OCI-LY3 (cell line): ENCODE data around the gene FLT1.

ENCODE experiments used
- H2AFZ ChIP-seq: fragments of 200-600, 300-600 bp; shearing (Covaris generic); 2 replicates; pipeline ENCODE4 v1.6.0; 2014; ENCODE audit warnings: antibody characterized with exemption, low read depth, low read length
- H3K27ac ChIP-seq: fragments of 200-600, 300-600 bp; sonication (generic); 2 replicates; pipeline ENCODE4 v1.5.1; 2014; ENCODE audit warnings: mild to moderate bottlenecking, low read length, moderate library complexity, mixed read lengths
- H3K27me3 ChIP-seq: fragments of 200-600, 300-600 bp; sonication (generic); 2 replicates; pipeline ENCODE4 v1.6.1; 2014; ENCODE audit warnings: low read depth, low read length, mixed read lengths
- H3K36me3 ChIP-seq: fragments of 200-600, 300-600 bp; sonication (generic); replicated peaks from 2 replicates; pipeline ENCODE3; 2014; ENCODE audit warnings: low read depth, low read length, mixed read lengths
- H3K4me1 ChIP-seq: fragments of 300-600, 200-600 bp; sonication (generic); 2 replicates; pipeline ENCODE4 v1.6.1; 2014; ENCODE audit warnings: low read length, mixed read lengths
- H3K4me2 ChIP-seq: fragments of 200-600, 300-600 bp; sonication (generic); 2 replicates; pipeline ENCODE4 v1.6.1; 2014; ENCODE audit warnings: low read length, mixed read lengths
- H3K4me3 ChIP-seq: fragments of 300-600, 200-600 bp; sonication (generic); 2 replicates; pipeline ENCODE4 v1.5.1; 2014; ENCODE audit warnings: antibody characterized with exemption, mild to moderate bottlenecking, low read length, moderate library complexity
- H3K79me2 ChIP-seq: fragments of 300-600, 200-600 bp; shearing (Covaris generic); 2 replicates; pipeline ENCODE4 v1.6.1; 2014; ENCODE audit warnings: mild to moderate bottlenecking, low read length, mixed read lengths
- H3K9ac ChIP-seq: fragments of 300-600, 200-600 bp; shearing (Covaris generic); 2 replicates; pipeline ENCODE4 v1.6.0; 2014; ENCODE audit warnings: mild to moderate bottlenecking, low read length, moderate library complexity
- H3K9me3 ChIP-seq: fragments of 200-600, 300-600 bp; shearing (Covaris generic); 2 replicates; pipeline ENCODE4 v1.6.1; 2014; ENCODE audit warnings: low read length, mixed read lengths; ENCODE audit not compliant: insufficient read depth
- H4K20me1 ChIP-seq: fragments of 200-600, 300-600 bp; sonication (generic); 2 replicates; pipeline ENCODE4 v1.6.1; 2016; ENCODE audit warnings: low read length, mixed read lengths; ENCODE audit not compliant: insufficient read depth
- EZH2phosphoT487 ChIP-seq: fragments of 200-600 bp; shearing (Covaris generic); IDR thresholded peaks from 2 replicates; pipeline ENCODE4 v1.6.1; 2018; ENCODE audit warnings: antibody characterized with exemption, mixed run types, low read depth
- TF ChIP-seq, protein P1 (sequence below): fragments of 200-600, 300-600 bp; sonication (generic); IDR thresholded peaks from 2 replicates; pipeline ENCODE4 v1.5.1; 2014; ENCODE audit warnings: antibody characterized with exemption, low read length, low read depth

Gene FLT1

GRCh38 chr13:28329395-28330158, 165.4 kb downstream of the FLT1 start:
- Histone ChIP-seq H2AFZ (no peak overlapping the region), H3K4me1 (peaks cover 28% of the 10 kb centered on the region), H3K27ac (no peak overlapping the region), H3K4me2 (no peak overlapping the region), H3K79me2 (no peaks in the 10 kb centered on the region), H3K4me3 (no peak overlapping the region), H3K27me3 (no peaks in the 10 kb centered on the region), H4K20me1 (no peaks in the 10 kb centered on the region), H3K9ac (no peak overlapping the region), H3K9me3 (no peaks in the 10 kb centered on the region), H3K36me3 (no peaks in the 10 kb centered on the region)
- no peak for TF ChIP-seq EZH2phosphoT487
- TF ChIP-seq, protein P1, sequence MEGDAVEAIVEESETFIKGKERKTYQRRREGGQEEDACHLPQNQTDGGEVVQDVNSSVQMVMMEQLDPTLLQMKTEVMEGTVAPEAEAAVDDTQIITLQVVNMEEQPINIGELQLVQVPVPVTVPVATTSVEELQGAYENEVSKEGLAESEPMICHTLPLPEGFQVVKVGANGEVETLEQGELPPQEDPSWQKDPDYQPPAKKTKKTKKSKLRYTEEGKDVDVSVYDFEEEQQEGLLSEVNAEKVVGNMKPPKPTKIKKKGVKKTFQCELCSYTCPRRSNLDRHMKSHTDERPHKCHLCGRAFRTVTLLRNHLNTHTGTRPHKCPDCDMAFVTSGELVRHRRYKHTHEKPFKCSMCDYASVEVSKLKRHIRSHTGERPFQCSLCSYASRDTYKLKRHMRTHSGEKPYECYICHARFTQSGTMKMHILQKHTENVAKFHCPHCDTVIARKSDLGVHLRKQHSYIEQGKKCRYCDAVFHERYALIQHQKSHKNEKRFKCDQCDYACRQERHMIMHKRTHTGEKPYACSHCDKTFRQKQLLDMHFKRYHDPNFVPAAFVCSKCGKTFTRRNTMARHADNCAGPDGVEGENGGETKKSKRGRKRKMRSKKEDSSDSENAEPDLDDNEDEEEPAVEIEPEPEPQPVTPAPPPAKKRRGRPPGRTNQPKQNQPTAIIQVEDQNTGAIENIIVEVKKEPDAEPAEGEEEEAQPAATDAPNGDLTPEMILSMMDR = no peak

DNA sequence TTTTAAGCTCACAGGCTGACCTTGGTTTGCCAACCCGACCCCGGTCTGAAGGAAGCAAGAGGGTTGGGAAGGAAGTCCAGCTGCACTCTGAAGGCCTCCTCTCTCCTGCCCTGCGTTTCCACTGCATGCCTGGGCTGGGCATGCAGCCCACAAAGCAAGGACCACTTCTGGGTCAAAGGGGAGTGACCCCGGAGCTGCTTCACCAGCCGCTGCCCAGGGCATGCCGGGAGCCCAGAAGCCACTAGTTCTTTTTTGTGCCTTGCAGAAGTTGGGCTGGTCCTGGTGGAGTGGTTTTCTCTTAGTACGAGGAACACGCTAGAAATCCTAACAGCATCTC, 166.7 kb downstream of the FLT1 start:
- no peaks in the 10 kb centered on the region for H3K36me3 ChIP-seq
- no peak overlapping the region for H3K4me2 ChIP-seq
- no peak overlapping the region for H2AFZ ChIP-seq
- no peaks in the 10 kb centered on the region for H3K79me2 ChIP-seq
- no peak overlapping the region for H3K9ac ChIP-seq
- H3K27me3 ChIP-seq = no peaks in the 10 kb centered on the region
- TF ChIP-seq, protein P1 = no peak
- no peak for TF ChIP-seq EZH2phosphoT487
- no peak overlapping the region for H3K4me3 ChIP-seq
- H3K9me3 ChIP-seq = no peaks in the 10 kb centered on the region
- no peak overlapping the region for H3K27ac ChIP-seq
- no peaks in the 10 kb centered on the region for H4K20me1 ChIP-seq
- H3K4me1 ChIP-seq = peaks cover 41% of the 10 kb centered on the region

- H3K4me3 ChIP-seq = no peak overlapping the region
- H3K9ac ChIP-seq = no peak overlapping the region
- no peak for TF ChIP-seq EZH2phosphoT487
- TF ChIP-seq, protein P1 = no peak
- no peak overlapping the region for H3K27ac ChIP-seq
- no peaks in the 10 kb centered on the region for H3K9me3 ChIP-seq
- no peaks in the 10 kb centered on the region for H4K20me1 ChIP-seq
- H3K79me2 ChIP-seq = no peaks in the 10 kb centered on the region
- peaks cover 47% of the 10 kb centered on the region for H3K4me1 ChIP-seq
- H3K36me3 ChIP-seq = no peaks in the 10 kb centered on the region
- no peaks in the 10 kb centered on the region for H3K27me3 ChIP-seq
- peak overlapping the region; percentile 12; the same call in 1 of the 2 replicates for H3K4me2 ChIP-seq
- H2AFZ ChIP-seq = no peak overlapping the region
Observed at GRCh38 chr13:28327373-28328270, 167.3 kb downstream of the FLT1 start.

GRCh38 chr13:28326056-28326455, 168.9 kb downstream of the FLT1 start:
- Histone ChIP-seq H3K4me1 (peaks cover 50% of the 10 kb centered on the region), H3K9me3 (no peaks in the 10 kb centered on the region), H3K4me2 (peak overlapping the region; percentile 12; the same call in 1 of the 2 replicates), H2AFZ (no peak overlapping the region), H3K4me3 (no peak overlapping the region), H3K27me3 (no peaks in the 10 kb centered on the region), H4K20me1 (no peaks in the 10 kb centered on the region), H3K9ac (no peak overlapping the region), H3K79me2 (no peaks in the 10 kb centered on the region), H3K36me3 (no peaks in the 10 kb centered on the region), H3K27ac (no peak overlapping the region)
- TF ChIP-seq EZH2phosphoT487 = no peak
- TF ChIP-seq, protein P1 = no peak
